Fibroblast of lung (primary cell): ENCODE data around the gene RET.

ENCODE experiments used
- EZH2 ChIP-seq: IDR thresholded peaks from 2 replicates; pipeline ENCODE4 v1.5.1; 2012; ENCODE audit warnings: low read length, control low read depth, mild to moderate bottlenecking; ENCODE audit errors: missing control alignments
- TF ChIP-seq, protein P1 (sequence below), 2 donors: IDR thresholded peaks in 1 of 2; conservative IDR thresholded peaks in 1 of 2; 1 replicate in 1 of 2; 2 replicates in 1 of 2; pipeline ENCODE4 v1.5.1; 2011 to 2012; ENCODE audit warnings: low read length in 2 of 2, control low read depth in 1 of 2, inconsistent platforms in 1 of 2, low read depth in 1 of 2, mild to moderate bottlenecking in 1 of 2

DNA sequence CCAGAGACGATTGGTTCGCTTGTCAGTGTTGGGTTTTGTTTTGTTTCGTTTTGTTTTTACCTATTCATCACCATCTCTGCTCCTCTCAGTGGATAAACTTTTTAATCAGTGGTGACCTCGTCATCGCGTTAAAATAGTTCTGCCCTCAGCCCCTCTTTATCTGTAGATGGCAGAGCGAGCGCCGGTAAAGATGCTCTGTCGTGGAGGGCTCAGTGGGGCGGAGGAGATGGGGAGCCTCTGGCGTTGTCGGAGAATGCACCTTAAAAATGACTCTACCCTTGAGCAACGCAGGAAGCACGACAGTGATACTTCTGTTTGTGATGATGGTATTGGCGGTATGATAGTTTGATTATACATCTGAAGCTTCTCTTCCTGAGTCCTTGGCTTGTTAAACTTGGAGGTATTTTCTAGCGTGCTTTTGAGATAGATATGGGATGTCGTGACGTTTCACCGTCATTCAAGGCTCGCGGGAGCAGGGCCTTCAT, 61.9 kb downstream of the RET start:
- TF ChIP-seq, protein P1, sequence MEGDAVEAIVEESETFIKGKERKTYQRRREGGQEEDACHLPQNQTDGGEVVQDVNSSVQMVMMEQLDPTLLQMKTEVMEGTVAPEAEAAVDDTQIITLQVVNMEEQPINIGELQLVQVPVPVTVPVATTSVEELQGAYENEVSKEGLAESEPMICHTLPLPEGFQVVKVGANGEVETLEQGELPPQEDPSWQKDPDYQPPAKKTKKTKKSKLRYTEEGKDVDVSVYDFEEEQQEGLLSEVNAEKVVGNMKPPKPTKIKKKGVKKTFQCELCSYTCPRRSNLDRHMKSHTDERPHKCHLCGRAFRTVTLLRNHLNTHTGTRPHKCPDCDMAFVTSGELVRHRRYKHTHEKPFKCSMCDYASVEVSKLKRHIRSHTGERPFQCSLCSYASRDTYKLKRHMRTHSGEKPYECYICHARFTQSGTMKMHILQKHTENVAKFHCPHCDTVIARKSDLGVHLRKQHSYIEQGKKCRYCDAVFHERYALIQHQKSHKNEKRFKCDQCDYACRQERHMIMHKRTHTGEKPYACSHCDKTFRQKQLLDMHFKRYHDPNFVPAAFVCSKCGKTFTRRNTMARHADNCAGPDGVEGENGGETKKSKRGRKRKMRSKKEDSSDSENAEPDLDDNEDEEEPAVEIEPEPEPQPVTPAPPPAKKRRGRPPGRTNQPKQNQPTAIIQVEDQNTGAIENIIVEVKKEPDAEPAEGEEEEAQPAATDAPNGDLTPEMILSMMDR (conservative IDR thresholded peaks at IDR 0.05 in 1 of 2, IDR thresholded peaks at IDR 0.05 in 1 of 2; ENCODE audit: low read depth in 1 of 2, low read length in 2 of 2), result no peak
- TF ChIP-seq EZH2, result no peak
